HEK293 (cell line): Measurements from ENCODE around the gene CYP1B1.

Source experiments
- CTCF ChIA-PET: fragments of 350-600 bp; formaldehyde crosslinking; extraction: SDS; loops from one replicate; lab custom pipeline; 2021; ENCODE audit warnings: antibody characterized with exemption; lab: Yijun Ruan, JAX
- POLR2A ChIA-PET: fragments of 300-600 bp; formaldehyde crosslinking; extraction: SDS; loops from one replicate; lab custom pipeline; 2020; ENCODE audit warnings: antibody characterized with exemption, inconsistent platforms; lab: Yijun Ruan, JAX
- H3K27ac ChIP-seq: fragments of 200-500 bp; sonication (Bioruptor generic); 2 replicates; pipeline ENCODE4 v1.5.1; 2014; ENCODE audit warnings: low read depth, low read length, control low read depth, inconsistent platforms; ENCODE audit errors: extremely low read depth
- H3K36me3 ChIP-seq, 2 experiments: fragments of 200-500 bp in 1 of 2; sonication (Bioruptor generic) in 1 of 2; 1 replicate in 1 of 2; 2 replicates in 1 of 2; pipeline ENCODE4 v1.5.1; 2014 to 2017; ENCODE audit warnings: inconsistent platforms in 2 of 2, low read length in 2 of 2; ENCODE audit not compliant: control insufficient read depth in 2 of 2, insufficient read depth in 1 of 2
- H3K4me1 ChIP-seq: fragments of 200-500 bp; sonication (Bioruptor generic); 2 replicates; pipeline ENCODE4 v1.5.1; 2014; ENCODE audit warnings: mild to moderate bottlenecking, low read length, inconsistent platforms; ENCODE audit not compliant: control insufficient read depth, insufficient read depth
- H3K4me3 ChIP-seq: 2 replicates; pipeline ENCODE4 v1.5.1; 2011; ENCODE audit warnings: low read depth, mild to moderate bottlenecking, control low read depth, low read length, moderate library complexity
- H3K9me3 ChIP-seq: fragments of 200-500 bp; sonication (Bioruptor generic); 2 replicates; pipeline ENCODE4 v1.5.1; 2014; ENCODE audit warnings: low read depth, low read length, inconsistent platforms; ENCODE audit not compliant: control insufficient read depth, insufficient read depth
- GLIS2 ChIP-seq: fragments of 450-650 bp; formaldehyde crosslinking; IDR thresholded peaks from 2 replicates; pipeline ENCODE4 v1.5.1; 2016; ENCODE audit warnings: missing biosample characterization, missing genetic modification characterization
- MYNN ChIP-seq: fragments of 450-650 bp; formaldehyde crosslinking; IDR thresholded peaks from 2 replicates; pipeline ENCODE4 v1.5.1; 2016; ENCODE audit warnings: missing biosample characterization, missing genetic modification characterization, borderline replicate concordance
- SP7 ChIP-seq: fragments of 450-650 bp; formaldehyde crosslinking; IDR thresholded peaks from 2 replicates; pipeline ENCODE4 v1.5.1; 2016; ENCODE audit warnings: missing biosample characterization, missing genetic modification characterization
- ZBTB17 ChIP-seq: fragments of 450-650 bp; formaldehyde crosslinking; IDR thresholded peaks from 2 replicates; pipeline ENCODE4 v1.5.1; 2016; ENCODE audit warnings: missing biosample characterization, missing genetic modification characterization
- ZBTB21 ChIP-seq: fragments of 450-650 bp; formaldehyde crosslinking; IDR thresholded peaks from 2 replicates; pipeline ENCODE4 v1.5.1; 2017; ENCODE audit warnings: missing biosample characterization, missing genetic modification characterization
- ZFP37 ChIP-seq: fragments of 450-650 bp; formaldehyde crosslinking; IDR thresholded peaks from 2 replicates; pipeline ENCODE4 v1.5.1; 2016; ENCODE audit warnings: missing biosample characterization, missing genetic modification characterization
- ZNF335 ChIP-seq: fragments of 450-650 bp; formaldehyde crosslinking; conservative IDR thresholded peaks from 2 replicates; pipeline ENCODE4 v1.5.1; 2016; ENCODE audit warnings: missing biosample characterization, missing genetic modification characterization
- ZNF558 ChIP-seq: fragments of 450-650 bp; formaldehyde crosslinking; IDR thresholded peaks from 2 replicates; pipeline ENCODE4 v1.5.1; 2016; ENCODE audit warnings: missing biosample characterization, missing genetic modification characterization
- ZNF571 ChIP-seq: fragments of 450-650 bp; formaldehyde crosslinking; IDR thresholded peaks from 2 replicates; pipeline ENCODE4 v1.5.0; 2017; ENCODE audit warnings: missing biosample characterization, missing genetic modification characterization
- ZNF629 ChIP-seq: fragments of 450-650 bp; formaldehyde crosslinking; IDR thresholded peaks from 2 replicates; pipeline ENCODE4 v1.5.1; 2017; ENCODE audit warnings: missing biosample characterization, missing genetic modification characterization
- ZNF654 ChIP-seq: fragments of 450-650 bp; formaldehyde crosslinking; IDR thresholded peaks from 2 replicates; pipeline ENCODE4 v1.5.1; 2016; ENCODE audit warnings: low read depth, missing biosample characterization, missing genetic modification characterization
- ZNF701 ChIP-seq: fragments of 450-650 bp; formaldehyde crosslinking; IDR thresholded peaks from 2 replicates; pipeline ENCODE4 v1.5.1; 2016; ENCODE audit warnings: missing biosample characterization, missing genetic modification characterization
- TF ChIP-seq, protein P1 (sequence below): fragments of 450-650 bp; formaldehyde crosslinking; IDR thresholded peaks from 2 replicates; pipeline ENCODE4; 2016; ENCODE audit warnings: missing biosample characterization, missing genetic modification characterization
- TF ChIP-seq, protein P2 (sequence below): fragments of 450-650 bp; formaldehyde crosslinking; conservative IDR thresholded peaks from 2 replicates; pipeline ENCODE4 v1.5.1; 2016; ENCODE audit warnings: low read depth, missing biosample characterization, missing genetic modification characterization
- TF ChIP-seq, protein P3 (sequence below): fragments of 450-650 bp; formaldehyde crosslinking; IDR thresholded peaks from 2 replicates; pipeline ENCODE4 v1.5.1; 2016; ENCODE audit warnings: missing biosample characterization, missing genetic modification characterization
- TF ChIP-seq, protein P4 (sequence below): fragments of 450-650 bp; IDR thresholded peaks from 2 replicates; pipeline ENCODE4 v1.5.1; 2018; ENCODE audit warnings: missing biosample characterization, missing genetic modification characterization
- TF ChIP-seq, protein P5 (sequence below): sonication (generic); formaldehyde crosslinking; IDR thresholded peaks from 2 replicates; pipeline ENCODE4 v1.8.1; 2022; ENCODE audit warnings: mild to moderate bottlenecking, moderate library complexity, missing genetic modification reagents

The CYP1B1 gene

DNA sequence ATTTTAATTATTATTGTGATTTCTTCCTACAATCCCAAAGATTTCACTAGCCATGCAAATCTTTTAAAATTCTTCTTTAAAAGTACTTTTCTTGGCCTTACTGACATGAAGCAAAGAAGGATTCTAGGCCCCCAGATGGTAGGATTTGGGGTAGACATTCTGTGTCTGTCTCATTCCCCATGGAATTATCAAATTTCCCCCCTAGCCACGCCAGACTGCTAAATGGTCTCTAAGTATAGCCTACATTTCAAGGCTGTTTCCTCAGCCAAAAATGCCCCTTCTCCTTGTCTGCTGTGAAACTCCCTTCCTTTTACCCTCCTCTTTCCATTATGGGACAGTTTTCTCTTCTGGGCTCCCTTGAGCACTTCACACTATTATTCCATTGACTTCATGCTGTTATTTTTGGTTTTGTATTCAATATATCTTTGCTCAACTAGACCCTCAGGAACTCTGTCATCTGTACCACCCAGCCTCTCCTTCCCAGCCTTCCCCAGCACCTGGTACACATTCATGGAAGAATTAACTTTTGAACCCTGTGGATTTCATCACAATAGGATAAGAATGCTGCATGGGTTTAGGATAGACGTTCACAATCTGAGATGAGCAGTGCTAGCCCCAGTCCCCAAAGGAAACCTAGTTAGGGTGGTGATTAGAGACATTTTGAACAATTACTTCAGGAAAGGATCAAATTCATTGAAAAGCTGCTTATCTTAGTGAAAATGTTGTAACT lies 21.5 kb upstream of the CYP1B1 start:
- H3K27ac ChIP-seq, result peak overlapping the region; percentile 86; the same call in 1 of the 2 replicates
- POLR2A ChIA-PET, result interaction anchor here (2.0 kb wide), 1 partner anchor 21 kb away, joined by 18 read pairs; the partner anchor contains the start of gene CYP1B1
- no peaks in the 10 kb centered on the region for H3K36me3 ChIP-seq
- CTCF ChIA-PET, result interaction anchor here (0.8 to 1.9 kb wide), 2 partner anchors 18 kb away, joined by 3 to 7 read pairs; no protein-coding TSS in a partner anchor
- no peak for TF ChIP-seq ZFP37
- TF ChIP-seq SP7 (tag by site-specific recombination), result 0 out of 2 replicates have a peak, but pooled peaks have one; percentile 26
- TF ChIP-seq, all 188 proteins: peak for 1
- Histone ChIP-seq H3K9me3 (no peaks in the 10 kb centered on the region), H3K4me3 (no peak overlapping the region), H3K4me1 (peaks cover 45% of the 10 kb centered on the region)

DNA sequence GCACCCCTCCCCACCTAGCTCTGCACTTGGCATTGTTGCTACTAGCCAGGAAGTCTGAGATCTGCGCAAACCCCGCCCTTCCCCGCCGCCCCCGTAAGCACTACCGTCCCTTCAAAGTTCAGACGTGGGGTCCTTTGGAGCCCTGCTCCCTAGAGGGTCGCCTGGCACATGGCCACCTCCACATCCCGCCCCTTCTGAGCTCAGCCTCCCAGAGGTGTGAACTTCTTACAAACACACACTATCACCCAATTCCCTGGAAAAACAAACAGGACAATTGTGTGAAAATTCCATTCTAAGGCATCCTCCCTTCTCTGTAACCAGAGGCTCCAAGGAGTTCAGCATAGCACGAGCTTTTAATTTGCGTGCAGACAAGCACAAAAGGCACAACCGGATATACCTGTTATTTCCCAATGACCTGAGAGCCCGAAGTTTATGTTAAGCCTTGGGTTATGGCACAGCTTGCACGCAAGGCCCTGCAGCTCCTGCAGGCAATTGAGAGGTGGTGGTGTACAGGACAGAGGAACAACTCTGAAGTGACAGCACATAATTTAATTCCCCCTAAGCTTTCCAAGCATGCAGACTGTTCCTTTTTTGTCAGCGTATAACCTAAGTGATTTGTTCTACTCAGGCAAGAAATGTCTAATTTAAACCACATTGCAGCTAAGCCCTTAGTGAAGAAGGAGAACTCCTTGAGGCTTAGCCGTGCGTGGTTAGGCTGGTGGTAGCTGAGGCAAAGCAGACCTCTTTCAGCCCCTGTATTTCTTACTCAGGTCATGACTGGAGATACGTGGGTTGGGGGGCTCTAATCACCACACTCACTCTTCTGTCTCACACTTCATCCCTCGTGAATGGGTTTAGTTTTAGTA lies 20.3 kb upstream of the CYP1B1 start:
- no peaks in the 10 kb centered on the region for H3K9me3 ChIP-seq
- ChIA-PET CTCF (interaction anchor here (0.6 to 2.2 kb wide), 4 partner anchors 18 to 50 kb away, joined by 3 to 12 read pairs (median 5); no protein-coding TSS in a partner anchor), POLR2A (interaction anchor here (0.7 to 2.0 kb wide), 5 partner anchors 18 to 655 kb away, joined by 3 to 18 read pairs (median 6); partner anchors contain the start of genes CYP1B1 and SRSF7)
- peak overlapping the region; percentile 86 for H3K27ac ChIP-seq
- peaks cover 47% of the 10 kb centered on the region for H3K4me1 ChIP-seq
- no peaks in the 10 kb centered on the region for H3K36me3 ChIP-seq
- H3K4me3 ChIP-seq, result no peak overlapping the region
- TF ChIP-seq, protein P1, sequence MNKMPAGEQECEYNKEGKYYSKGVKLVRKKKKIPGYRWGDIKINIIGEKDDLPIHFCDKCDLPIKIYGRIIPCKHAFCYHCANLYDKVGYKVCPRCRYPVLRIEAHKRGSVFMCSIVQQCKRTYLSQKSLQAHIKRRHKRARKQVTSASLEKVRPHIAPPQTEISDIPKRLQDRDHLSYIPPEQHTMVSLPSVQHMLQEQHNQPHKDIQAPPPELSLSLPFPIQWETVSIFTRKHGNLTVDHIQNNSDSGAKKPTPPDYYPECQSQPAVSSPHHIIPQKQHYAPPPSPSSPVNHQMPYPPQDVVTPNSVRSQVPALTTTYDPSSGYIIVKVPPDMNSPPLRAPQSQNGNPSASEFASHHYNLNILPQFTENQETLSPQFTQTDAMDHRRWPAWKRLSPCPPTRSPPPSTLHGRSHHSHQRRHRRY (tag by site-specific recombination), result no peak
- TF ChIP-seq, protein P2, sequence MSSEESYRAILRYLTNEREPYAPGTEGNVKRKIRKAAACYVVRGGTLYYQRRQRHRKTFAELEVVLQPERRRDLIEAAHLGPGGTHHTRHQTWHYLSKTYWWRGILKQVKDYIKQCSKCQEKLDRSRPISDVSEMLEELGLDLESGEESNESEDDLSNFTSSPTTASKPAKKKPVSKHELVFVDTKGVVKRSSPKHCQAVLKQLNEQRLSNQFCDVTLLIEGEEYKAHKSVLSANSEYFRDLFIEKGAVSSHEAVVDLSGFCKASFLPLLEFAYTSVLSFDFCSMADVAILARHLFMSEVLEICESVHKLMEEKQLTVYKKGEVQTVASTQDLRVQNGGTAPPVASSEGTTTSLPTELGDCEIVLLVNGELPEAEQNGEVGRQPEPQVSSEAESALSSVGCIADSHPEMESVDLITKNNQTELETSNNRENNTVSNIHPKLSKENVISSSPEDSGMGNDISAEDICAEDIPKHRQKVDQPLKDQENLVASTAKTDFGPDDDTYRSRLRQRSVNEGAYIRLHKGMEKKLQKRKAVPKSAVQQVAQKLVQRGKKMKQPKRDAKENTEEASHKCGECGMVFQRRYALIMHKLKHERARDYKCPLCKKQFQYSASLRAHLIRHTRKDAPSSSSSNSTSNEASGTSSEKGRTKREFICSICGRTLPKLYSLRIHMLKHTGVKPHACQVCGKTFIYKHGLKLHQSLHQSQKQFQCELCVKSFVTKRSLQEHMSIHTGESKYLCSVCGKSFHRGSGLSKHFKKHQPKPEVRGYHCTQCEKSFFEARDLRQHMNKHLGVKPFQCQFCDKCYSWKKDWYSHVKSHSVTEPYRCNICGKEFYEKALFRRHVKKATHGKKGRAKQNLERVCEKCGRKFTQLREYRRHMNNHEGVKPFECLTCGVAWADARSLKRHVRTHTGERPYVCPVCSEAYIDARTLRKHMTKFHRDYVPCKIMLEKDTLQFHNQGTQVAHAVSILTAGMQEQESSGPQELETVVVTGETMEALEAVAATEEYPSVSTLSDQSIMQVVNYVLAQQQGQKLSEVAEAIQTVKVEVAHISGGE (tag by site-specific recombination), result peak; percentile 26; the same call in 1 of the 2 replicates
- no peak for TF ChIP-seq ZNF654 (tag by site-specific recombination)
- peak; percentile 78; the same call in 1 of the 2 replicates for TF ChIP-seq MYNN
- TF ChIP-seq, protein P3, sequence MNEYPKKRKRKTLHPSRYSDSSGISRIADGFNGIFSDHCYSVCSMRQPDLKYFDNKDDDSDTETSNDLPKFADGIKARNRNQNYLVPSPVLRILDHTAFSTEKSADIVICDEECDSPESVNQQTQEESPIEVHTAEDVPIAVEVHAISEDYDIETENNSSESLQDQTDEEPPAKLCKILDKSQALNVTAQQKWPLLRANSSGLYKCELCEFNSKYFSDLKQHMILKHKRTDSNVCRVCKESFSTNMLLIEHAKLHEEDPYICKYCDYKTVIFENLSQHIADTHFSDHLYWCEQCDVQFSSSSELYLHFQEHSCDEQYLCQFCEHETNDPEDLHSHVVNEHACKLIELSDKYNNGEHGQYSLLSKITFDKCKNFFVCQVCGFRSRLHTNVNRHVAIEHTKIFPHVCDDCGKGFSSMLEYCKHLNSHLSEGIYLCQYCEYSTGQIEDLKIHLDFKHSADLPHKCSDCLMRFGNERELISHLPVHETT (tag by site-specific recombination), result no peak
- TF ChIP-seq ZNF335 (tag by site-specific recombination), result peak; percentile 76
- peak; percentile 66 for TF ChIP-seq ZNF629
- TF ChIP-seq ZNF558 (tag by site-specific recombination), result no peak
- no peak for TF ChIP-seq ZNF571 (tag by site-specific recombination)
- TF ChIP-seq, protein P4, sequence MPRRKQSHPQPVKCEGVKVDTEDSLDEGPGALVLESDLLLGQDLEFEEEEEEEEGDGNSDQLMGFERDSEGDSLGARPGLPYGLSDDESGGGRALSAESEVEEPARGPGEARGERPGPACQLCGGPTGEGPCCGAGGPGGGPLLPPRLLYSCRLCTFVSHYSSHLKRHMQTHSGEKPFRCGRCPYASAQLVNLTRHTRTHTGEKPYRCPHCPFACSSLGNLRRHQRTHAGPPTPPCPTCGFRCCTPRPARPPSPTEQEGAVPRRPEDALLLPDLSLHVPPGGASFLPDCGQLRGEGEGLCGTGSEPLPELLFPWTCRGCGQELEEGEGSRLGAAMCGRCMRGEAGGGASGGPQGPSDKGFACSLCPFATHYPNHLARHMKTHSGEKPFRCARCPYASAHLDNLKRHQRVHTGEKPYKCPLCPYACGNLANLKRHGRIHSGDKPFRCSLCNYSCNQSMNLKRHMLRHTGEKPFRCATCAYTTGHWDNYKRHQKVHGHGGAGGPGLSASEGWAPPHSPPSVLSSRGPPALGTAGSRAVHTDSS (tag by site-specific recombination), result no peak
- peak; percentile 80; the same call in 1 of the 2 replicates for TF ChIP-seq GLIS2
- TF ChIP-seq ZNF701 (tag by site-specific recombination), result no peak
- no peak for TF ChIP-seq ZBTB21 (tag by site-specific recombination)
- TF ChIP-seq, protein P5, sequence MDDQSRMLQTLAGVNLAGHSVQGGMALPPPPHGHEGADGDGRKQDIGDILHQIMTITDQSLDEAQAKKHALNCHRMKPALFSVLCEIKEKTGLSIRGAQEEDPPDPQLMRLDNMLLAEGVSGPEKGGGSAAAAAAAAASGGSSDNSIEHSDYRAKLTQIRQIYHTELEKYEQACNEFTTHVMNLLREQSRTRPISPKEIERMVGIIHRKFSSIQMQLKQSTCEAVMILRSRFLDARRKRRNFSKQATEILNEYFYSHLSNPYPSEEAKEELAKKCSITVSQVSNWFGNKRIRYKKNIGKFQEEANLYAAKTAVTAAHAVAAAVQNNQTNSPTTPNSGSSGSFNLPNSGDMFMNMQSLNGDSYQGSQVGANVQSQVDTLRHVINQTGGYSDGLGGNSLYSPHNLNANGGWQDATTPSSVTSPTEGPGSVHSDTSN, result 0 out of 2 replicates have a peak, but pooled peaks have one; percentile 27
- TF ChIP-seq ZBTB17 (tag by site-specific recombination), result peak; percentile 21; the same call in 1 of the 2 replicates
